ENCODE results near the gene DEF6.
"Not testable (repeated sequence)": the region's sequence is repeated elsewhere in the genome, so short reads cannot be mapped to it uniquely, and the experiment has no call there.

DEF6 gene

DNA sequence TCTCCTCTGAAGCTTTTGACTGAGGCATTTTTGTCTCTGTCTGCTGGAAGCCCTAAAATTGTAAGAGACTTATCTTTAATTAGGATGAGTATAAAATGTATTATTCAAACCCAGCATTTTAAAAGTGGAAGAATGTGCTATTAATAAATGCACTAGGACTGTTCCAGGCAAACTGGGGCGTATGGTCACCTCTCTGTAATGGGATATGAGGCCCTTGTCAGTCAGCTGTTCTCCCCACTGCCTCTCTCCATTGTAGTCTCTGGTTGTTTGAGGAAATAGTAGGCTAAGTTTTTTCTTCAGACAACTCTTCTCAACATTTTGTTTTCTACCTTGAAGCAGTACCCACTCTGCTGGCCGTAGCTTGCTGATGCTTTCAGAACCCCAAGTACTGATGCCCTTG lies 14.3 kb upstream of the DEF6 start:
- no peak for FAIRE-seq

DNA sequence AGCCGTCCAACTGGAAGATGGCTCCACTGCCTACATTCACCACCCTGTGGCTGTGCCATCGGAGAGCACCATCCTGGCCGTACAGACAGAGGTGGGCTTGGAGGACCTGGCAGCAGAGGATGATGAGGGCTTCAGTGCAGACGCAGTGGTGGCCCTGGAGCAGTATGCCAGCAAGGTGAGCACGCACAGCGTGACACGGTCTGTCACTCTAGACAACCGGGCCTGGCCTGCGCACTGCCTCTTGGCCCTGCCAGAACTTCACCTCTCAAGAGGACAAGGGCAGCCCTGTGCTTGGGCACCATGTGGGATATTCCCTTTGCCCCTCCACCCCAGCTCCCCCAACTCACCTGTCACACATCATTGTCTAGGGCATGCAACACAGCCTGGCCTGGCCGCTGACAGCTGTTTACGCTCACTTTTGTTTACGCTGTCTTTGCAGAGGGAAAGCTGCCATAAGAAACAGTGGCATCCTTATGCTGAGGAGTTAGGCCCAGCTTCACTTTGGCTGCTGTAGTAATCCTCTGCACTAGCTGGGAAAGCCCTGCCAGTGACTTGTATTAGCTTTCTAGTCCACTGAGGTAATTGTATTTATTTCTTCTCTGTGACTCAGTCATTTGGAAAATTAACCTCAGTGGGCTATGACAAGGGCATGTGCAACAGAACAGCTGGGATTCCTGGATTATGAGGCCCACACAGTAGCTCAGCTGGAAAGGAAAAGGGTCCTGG lies 9.8 kb upstream of the DEF6 start:
- FAIRE-seq = no peak

DNA sequence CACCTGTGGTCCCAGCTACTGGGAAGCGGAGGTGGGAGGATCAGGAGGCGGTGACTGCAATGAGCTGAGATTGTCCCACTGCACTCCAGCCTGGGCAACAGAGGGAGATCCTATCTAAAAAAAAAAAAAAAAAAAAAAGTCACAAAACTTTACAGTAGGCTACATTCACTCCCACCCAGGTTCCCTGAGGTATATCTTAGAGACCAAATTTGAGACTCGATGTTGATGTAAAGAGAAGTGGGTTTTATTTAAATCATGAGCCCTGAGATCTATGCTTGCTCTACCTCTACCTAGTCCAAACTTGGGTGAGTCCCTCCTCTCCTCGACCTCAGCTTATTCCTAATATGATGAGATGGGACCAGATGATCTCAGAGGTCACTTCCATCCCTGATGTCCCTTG lies 8.8 kb upstream of the DEF6 start:
- no peak for FAIRE-seq

DNA sequence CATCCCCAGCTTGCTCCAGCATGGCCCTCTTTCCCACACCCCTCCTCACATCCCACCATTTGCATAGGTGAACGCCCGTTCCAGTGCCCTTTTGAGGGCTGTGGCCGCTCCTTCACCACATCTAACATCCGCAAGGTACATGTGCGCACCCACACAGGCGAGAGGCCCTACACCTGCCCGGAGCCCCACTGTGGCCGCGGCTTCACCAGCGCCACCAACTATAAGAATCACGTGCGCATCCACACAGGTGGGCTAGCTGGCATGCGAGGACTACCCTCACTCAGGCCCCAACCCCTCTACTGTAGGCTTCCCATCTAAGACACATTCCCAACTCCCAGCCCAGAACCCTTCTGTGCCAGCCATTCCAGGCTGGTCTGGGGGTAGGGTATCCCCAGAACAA lies 6.1 kb upstream of the DEF6 start:
- no peak for FAIRE-seq

DNA sequence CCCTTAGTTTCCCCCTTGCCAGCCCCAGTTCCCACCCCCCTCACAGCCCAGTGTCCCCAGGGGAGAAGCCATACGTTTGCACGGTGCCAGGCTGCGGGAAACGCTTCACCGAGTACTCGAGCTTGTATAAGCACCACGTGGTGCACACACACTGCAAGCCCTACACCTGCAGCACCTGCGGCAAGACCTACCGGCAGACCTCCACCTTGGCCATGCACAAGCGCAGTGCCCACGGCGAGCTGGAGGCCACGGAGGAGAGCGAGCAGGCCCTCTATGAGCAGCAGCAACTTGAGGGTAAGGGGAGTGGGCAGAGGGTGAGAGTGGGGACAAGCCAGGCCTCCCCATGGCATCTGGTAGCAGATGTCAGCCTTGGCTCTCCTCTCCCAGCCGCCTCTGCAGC lies 5.1 kb upstream of the DEF6 start:
- FAIRE-seq = no peak

DNA sequence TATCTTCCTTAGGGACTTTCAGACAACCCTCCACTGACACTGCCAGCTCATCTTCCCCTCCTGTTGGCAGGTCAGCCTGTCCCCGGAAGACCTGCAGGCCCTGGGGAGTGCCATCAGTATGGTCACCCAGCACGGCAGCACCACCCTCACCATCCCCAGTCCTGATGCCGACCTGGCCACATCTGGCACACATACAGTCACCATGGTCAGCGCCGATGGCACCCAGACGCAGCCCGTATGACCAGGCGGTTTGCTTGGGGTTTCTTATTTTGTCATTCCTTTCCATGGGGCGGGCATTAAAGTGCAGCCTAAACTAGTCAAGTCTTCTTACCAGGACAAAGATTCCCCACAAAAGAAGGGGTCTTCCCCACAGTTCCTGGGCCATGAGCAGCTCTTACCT lies 3.9 kb upstream of the DEF6 start:
- no peak for FAIRE-seq

DNA sequence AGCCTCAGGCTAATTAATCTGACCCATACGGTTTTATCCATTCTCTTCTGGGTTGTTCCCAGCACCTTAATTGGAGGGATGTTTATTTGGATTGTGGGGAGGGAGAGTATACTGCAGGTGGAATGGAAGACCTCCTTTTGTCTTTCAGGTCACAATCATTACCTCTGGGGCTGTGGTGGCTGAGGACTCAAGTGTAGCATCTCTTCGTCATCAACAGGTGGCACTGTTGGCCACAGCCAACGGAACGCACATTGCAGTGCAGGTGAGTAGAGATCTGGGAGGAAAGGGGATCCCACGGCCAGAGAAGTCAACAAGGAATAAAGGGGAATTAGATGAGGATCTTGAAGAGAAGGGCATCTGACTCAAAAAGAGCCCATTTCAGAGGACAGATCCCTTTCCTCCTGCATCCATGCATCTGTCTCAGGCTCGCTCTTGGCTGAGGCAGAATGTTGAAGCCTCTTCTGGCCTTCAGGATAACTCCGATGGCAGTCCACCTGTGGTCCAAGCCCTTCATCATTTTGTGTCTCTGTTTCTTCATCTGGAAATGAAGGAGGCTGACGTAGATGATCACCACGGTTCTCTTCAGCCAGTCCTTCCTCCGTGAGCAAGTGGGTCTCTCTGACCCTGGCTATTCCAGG lies 3.2 kb upstream of the DEF6 start:
- no peak for FAIRE-seq

DNA sequence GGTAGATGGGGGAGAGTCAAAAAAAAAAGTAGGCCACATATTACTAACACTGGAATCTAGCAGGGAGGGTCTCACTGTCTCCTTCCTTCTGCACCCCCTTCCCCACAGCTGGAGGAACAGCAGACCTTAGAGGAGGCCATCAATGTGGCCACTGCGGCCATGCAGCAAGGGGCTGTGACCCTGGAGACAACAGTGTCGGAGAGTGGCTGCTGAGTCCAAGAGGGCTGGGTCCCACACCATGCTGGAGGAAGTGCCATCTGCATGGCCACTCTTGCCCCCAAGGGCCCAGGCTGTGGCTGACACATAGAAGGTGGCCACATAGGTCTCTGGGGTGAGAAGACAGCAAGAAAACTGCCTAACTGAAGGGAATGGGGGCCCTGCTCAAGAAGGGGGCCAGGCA lies 2.6 kb upstream of the DEF6 start:
- FAIRE-seq = no peak

DNA sequence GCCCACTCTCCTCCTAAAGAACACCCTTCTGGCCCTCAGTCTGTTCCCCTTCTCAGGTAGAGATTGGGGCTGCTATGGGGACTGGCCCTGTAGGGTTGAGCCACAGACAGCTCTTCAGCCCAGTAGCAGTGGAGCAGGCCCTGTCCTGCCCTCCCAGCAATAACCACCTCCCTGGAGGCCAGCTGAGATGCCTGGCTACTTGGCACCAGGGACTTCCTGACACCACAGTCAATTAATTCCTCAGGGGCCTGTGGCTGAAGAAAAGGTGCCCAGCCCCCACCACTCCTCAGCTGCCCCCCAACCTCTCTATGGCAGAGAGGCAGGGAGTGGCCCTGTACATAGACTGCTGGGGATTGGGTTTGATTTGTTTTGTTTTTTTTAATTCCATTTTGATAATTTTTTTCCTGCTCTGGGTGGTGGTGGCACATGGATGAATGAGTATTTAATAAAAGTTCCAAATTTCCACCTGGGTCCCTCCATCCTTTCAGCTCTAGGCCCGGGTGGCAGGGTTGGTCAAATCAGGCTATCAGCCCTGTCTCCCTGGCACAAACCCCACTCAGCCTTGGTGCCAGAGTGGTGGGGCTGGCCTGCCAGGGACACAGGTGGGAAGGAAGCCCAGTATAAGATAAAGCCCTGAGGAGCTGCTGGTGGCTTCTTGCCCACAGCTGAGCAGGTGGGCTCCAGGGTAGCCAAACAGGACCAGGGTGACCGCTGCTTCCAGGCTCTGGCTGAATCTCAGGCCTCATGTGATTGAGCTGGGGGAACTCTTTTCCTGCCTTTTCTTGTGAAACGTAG lies 1.9 kb upstream of the DEF6 start:
- FAIRE-seq = no peak

DNA sequence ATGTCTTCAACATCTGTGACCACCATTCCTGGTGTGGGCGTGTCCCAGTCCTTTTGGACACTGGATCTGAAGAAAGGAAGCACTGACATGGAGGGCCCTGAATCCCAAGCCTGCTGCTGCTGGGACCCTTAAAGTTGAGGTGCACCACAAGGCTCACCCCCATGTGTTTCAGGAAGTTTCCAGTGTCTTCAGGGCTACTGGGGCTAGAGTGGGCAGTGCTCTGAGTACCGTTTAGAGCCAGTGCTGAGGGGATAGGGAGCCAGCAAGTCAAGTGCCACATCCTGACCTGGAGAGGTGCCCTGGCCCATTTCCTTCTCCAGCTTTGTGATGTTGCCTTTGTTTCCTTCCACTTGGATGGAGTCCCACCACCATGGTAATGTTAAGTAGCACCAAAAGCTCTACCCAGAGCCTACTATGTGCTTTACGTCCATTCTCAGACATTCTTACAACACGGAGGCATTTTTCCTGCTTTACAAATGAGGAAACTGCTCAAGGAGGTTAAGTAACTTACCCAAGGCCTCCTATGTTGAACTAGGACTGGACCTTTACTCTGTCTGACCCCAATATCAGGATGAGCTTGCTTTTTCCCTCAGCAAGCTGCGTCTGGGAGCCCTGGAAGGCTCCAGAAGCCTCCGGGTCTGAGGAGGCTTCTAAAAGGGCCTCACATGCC lies 552 bp upstream of the DEF6 start:
- FAIRE-seq = no peak

DNA sequence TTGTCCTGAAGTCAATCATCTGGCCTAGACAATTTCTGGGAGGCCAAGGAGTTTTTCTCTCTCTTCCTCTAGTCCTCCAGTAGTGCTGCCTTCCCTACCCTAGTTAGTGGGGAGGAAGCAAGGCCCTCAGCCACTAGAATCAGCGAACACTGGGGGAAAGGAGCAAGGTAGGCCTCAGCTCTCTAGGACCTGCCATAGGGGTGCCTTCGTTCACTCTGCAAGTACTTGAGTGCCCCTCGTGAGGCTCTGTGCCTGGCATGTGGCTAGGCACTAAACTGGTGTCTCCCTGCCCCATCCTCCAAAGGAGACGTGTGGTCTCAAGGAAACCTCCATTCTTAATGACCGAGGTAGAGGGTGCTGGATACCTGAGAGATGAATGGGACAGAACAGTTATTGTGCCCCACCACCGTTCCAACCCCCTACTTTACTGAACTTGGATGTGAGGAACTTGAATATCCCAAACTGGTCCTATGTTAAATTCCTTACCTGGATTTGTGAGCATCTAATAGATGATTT lies 1.1 kb downstream of the DEF6 start:
- FAIRE-seq = no peak

DNA sequence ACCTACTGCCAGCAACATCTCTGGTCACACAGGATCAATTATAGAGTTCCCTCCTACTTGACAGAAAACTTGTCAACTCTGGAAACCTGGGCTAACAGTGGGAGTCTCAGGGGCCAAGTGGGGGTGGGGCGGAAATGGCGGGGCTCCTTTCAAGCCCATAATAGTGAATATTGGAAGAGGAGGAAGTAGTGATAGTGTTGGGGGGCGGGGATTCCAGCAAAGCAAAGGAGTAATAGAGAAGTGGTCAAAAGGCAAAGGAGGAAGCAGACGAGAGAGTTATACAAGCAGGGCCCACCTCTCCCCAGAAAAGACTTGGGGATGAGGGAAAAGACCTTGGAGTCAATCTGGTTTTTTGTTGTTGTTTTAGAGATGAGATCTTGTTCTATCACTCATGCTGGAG lies 2.1 kb downstream of the DEF6 start:
- FAIRE-seq = no peak

DNA sequence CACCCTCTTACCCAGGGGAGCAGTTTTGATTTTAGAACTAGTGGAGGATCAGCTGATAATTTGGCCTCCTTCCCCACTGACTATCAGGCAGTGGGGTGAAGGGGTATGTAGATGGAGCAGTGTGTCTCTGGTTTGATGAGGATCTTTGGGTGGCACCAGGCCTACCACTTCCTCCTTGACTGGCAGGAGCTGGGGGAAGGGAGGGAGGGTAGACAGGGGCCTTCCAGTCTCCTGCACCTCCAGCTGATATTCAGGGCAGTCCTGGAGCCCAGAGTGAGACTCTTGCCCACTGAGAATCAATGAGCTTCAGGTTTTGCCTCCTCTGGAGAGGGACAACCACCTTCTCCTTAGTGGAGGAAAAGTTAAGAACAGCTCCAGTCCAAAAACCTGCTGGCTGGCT lies 3.2 kb downstream of the DEF6 start:
- FAIRE-seq = no peak

DNA sequence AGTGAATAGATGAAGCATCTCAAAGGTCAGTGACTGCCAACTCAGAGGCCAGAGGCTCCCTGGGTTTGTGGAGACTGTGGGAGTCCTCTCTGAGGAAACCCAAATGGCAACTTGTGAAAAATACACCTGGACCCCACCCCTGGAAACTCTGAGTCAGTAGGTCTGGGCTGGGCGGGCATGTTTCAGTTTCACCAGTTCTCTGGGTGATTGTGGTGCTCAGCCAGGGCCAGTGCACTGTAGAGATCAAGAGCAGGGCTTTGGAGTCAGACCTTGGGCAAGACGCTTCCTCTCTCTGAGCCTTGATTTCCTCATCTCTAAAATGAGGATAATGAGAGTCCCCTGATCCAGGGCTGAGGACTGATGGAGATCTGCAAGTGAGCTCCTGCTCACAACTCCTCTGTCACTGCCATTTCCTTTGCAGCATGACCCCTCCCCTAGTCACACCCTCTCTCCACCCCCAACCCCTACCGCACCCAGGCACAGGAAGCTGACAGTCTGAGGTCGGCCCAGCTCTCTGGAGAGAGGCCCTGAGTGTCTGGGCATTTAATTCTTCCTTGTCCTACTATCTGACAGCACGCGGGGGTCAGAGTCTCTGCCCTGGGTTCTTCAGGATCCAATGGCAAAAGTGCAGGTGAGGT lies 5.1 kb downstream of the DEF6 start:
- FAIRE-seq = no peak

DNA sequence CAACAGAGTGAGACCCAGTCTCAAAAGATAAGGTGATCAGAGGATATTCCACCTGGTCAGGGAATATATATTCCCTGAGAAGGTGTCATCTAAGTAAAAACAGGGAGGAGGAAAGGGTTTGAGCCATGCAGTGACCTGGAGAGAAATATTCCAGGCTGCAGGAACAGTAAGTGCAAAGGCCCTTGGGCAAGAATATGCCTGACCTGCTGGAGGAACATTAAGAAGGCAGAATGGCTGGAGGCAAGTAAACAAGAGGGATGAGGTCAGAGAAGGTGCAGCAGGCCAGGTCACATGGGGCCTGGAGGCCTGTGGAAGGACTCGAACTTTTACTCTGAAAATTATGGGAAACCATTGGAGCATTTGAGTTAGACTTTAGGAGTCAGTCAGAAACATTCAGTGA lies 6.7 kb downstream of the DEF6 start:
- no peak for FAIRE-seq

DNA sequence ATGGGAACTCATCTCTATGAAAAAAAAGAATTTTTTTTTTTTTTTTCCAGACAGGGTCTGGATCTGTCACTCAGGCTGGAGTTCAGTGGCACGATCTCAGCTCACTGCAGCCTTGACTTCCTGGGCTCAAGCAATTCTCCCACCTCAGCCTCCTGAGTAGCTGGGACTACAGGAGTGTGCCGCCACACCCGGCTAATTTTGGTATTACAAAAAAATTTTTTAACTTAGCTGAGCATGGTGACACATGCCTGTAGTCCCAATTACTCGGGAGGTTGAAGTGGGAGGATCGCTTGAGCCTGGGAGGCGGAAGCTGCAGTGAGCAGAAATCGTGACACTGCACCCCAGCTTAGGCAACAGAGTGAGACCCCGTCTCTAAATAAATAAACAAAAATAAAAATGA lies 7.5 kb downstream of the DEF6 start:
- no peak for FAIRE-seq

DNA sequence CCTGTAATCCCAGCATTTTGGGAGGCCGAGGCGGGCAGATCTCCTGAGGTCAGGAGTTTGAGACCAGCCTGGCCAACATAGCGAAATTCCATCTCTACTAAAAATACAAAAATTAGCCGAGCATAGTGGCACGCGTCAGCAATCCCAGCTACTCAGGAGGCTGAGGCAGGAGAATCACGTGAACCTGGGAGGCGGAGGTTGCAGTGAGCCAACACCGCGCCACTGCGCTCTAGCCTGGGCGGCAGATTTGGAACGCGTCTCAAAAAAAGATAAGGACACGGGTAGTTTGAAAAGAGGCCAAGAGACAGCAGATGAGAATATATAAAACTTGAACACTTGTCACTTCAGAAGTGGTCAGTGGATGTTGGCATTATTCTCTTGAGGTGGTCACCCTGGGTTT lies 9.5 kb downstream of the DEF6 start:
- not testable (repeated sequence) for FAIRE-seq

DNA sequence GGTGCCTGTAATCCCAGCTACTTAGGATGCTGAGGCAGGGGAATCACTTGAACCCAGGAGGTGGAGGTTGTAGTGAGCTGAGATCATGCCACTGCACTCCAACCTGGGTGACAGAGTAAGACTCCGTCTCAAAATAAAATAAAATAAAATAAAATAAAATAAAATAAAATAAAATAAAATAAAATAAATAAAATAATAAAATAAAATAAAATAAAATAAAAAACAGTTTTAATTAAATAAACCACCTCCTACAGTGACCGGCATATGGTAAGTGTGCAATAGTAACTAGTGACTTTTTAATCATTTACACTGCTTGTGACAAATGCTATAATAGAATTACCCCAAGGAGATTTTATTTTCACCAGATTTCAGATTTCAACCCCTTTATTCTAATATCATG lies 10.9 kb downstream of the DEF6 start:
- FAIRE-seq = not testable (repeated sequence)

DNA sequence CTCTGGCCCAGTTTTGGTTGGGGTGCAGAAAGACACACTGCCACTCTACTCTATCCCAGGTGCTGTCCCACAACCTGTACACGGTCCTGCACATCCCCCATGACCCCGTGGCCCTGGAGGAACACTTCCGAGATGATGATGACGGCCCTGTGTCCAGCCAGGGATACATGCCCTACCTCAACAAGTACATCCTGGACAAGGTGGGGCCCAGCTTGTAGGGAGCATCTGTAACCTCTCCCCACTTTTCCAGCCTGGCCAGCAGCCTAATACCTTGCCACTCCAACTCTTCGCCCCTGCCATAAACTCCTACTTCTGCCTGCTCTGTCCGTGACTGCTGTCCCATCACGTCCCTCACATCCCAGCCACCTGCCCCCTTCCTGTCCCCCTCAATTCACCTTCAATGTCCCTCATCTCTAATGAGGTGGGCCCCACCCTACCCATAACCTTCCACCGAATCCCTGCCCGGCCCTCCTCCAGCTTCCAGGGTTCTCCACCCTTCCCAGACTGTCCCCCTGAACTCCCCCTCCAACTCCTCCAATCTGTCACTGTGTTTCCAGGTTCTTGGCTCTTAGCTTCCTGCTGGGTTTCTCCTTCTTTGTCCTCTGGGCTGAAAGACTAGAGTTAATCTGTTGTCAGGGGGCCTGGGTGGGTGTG lies 12.1 kb downstream of the DEF6 start:
- FAIRE-seq = no peak

DNA sequence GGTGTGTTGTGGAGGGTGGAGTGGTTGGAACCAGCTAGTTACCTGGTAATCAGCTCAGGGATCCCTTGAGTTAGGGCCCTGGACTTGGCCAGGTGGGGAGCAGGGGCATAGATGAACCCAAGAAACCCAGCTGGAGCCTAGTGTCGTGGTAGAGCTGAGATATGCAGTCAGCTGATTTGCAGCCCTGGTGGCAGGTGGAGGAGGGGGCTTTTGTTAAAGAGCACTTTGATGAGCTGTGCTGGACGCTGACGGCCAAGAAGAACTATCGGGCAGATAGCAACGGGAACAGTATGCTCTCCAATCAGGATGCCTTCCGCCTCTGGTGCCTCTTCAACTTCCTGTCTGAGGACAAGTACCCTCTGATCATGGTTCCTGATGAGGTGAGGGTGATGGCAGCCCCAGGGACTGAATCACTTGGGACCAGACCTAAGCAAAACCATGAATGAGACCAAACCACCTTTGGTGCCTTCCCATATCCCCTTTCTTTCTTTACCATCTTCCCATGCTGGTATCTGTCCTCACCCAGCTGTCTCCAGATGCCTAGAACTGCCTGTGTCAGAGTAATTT lies 12.7 kb downstream of the DEF6 start:
- no peak for FAIRE-seq

DNA sequence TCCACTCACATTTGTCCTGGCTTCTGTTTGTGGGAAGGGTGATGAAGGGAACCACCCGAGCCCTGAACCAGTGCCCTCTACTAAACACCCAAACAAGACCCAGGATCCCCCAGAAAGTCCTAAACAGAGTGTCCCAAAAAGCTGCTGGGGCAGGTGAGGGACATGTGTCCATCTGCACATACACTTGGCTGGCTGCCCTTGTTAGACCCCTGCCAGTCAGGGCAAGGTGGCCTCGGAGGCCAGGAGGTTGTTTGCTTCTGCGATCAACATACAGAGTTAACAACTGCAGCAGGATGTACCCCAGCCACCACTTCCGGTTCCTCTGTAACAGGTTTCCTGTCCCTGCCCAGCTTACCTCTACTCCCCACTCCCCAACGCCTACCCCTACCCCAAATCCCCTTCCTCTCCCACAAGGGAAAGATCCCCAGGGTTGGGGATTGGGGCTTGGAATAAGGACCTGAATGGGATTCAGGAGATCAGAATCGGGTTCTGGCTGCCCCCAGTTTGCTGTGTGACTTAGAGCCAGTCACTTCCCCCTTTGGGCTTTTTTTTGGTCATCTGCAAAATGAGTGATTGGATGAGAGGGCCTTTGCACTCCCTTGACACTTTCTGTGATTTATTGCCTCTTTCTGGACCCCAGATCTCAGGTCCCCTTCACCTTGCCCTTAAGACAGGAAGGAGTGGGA lies 13.9 kb downstream of the DEF6 start:
- FAIRE-seq = no peak
